Activated CD4-positive, alpha-beta T cell treated with anti-CD3 and anti-CD28 coated beads for 36 hours (primary cell): ENCODE data around the gene MED27. TPM values are rescaled to one million over a fixed set of nuclear protein-coding genes. Genes with fewer than 3 reads are reported as not detected.

ENCODE experiments used
- ATAC-seq: fragments of 200-7000 bp; cut with Tn5 transposase; one replicate; pipeline ENCODE4 v1.10.0; 2021; ENCODE audit warnings: mild to moderate bottlenecking, moderate library complexity
- CTCF ChIA-PET: fragments of 350-600 bp; sonication (Branson Sonifier 250); formaldehyde crosslinking; loops from one replicate; lab custom pipeline; 2021; ENCODE audit warnings: antibody characterized with exemption; lab: Charles Lee
- POLR2A ChIA-PET: fragments of 350-600 bp; sonication (Branson Sonifier 250); formaldehyde crosslinking; loops from one replicate; lab custom pipeline; 2021; ENCODE audit warnings: antibody characterized with exemption, inconsistent platforms; lab: Charles Lee
- DNase-seq: peaks from one replicate; pipeline ENCODE4 v3.0.0-alpha.2; 2020
- H3K27ac Mint-ChIP-seq: one replicate; pipeline ENCODE4 v1.8.0; 2021; ENCODE audit warnings: mixed read lengths
- H3K27me3 Mint-ChIP-seq: one replicate; pipeline ENCODE4 v1.8.0; 2021; ENCODE audit warnings: mixed read lengths
- H3K36me3 Mint-ChIP-seq: one replicate; pipeline ENCODE4 v1.8.0; 2021; ENCODE audit warnings: low read depth, mixed read lengths
- H3K4me1 Mint-ChIP-seq: one replicate; pipeline ENCODE4 v1.8.0; 2021; ENCODE audit warnings: mixed read lengths
- H3K4me3 Mint-ChIP-seq: one replicate; pipeline ENCODE4 v1.8.0; 2021; ENCODE audit warnings: mild to moderate bottlenecking, moderate library complexity, mixed read lengths
- H3K9me3 Mint-ChIP-seq: one replicate; pipeline ENCODE4 v1.8.0; 2021; ENCODE audit warnings: low read depth, mixed read lengths
- intact Hi-C, 2 experiments: fragments of 100-400 bp; cut with DNase I in 1 of 2; cut with micrococcal nuclease in 1 of 2; formaldehyde crosslinking; loops; one replicate each; pipeline versions ENCODE4 v1.14.2 to v1.15.1; 2022 to 2024; cut with DNase I, micrococcal nuclease
- total RNA-seq, 2 experiments: library from RNA; stranded (reverse); gene quantifications; one replicate each; pipeline ENCODE4 v1.2.3, GENCODE V29; 2021

The MED27 gene
- total RNA-seq, 2 experiments from 2014 or later = 29.1 to 32.5 TPM

GRCh38 chr9:132040808-132041207 lies 38.9 kb downstream of the MED27 start:
- Mint-ChIP-seq H3K27me3 (no peaks in the 10 kb centered on the region), H3K27ac (no peak overlapping the region), H3K9me3 (no peaks in the 10 kb centered on the region), H3K36me3 (peaks cover 4% of the 10 kb centered on the region), H3K4me3 (no peak overlapping the region), H3K4me1 (peaks cover 9% of the 10 kb centered on the region)
- ATAC-seq (no peak), DNase-seq (no peak)
- CTCF ChIA-PET = interaction anchor here (0.6 to 1.7 kb wide), 2 partner anchors 147 to 196 kb away, joined by 3 to 4 read pairs; no protein-coding TSS in a partner anchor
- intact Hi-C loops = no loop called here
- POLR2A ChIA-PET = no interaction called here

GRCh38 chr9:132040246-132040645 lies 39.4 kb downstream of the MED27 start:
- no peak overlapping the region for H3K4me3 Mint-ChIP-seq
- ATAC-seq (no peak), DNase-seq (no peak)
- ChIA-PET CTCF (interaction anchor here (0.6 to 1.7 kb wide), 3 partner anchors 21 to 196 kb away, joined by 3 to 4 read pairs (median 4); no protein-coding TSS in a partner anchor), POLR2A (no interaction called here)
- H3K27ac Mint-ChIP-seq = no peak overlapping the region
- no peaks in the 10 kb centered on the region for H3K27me3 Mint-ChIP-seq
- H3K9me3 Mint-ChIP-seq = no peaks in the 10 kb centered on the region
- peaks cover 11% of the 10 kb centered on the region for H3K4me1 Mint-ChIP-seq
- H3K36me3 Mint-ChIP-seq = peaks cover 4% of the 10 kb centered on the region
- intact Hi-C loops = no loop called here

GRCh38 chr9:132039284-132039683 lies 40.4 kb downstream of the MED27 start:
- POLR2A ChIA-PET = no interaction called here
- intact Hi-C loops = no loop called here
- ATAC-seq (no peak), DNase-seq (no peak)
- Mint-ChIP-seq H3K27ac (no peak overlapping the region), H3K27me3 (no peaks in the 10 kb centered on the region), H3K4me3 (no peak overlapping the region), H3K4me1 (peaks cover 18% of the 10 kb centered on the region), H3K9me3 (no peaks in the 10 kb centered on the region), H3K36me3 (peaks cover 4% of the 10 kb centered on the region)
- CTCF ChIA-PET = interaction anchor here (1.0 kb wide), 1 partner anchor 22 kb away, joined by 4 read pairs; no protein-coding TSS in a partner anchor

DNA sequence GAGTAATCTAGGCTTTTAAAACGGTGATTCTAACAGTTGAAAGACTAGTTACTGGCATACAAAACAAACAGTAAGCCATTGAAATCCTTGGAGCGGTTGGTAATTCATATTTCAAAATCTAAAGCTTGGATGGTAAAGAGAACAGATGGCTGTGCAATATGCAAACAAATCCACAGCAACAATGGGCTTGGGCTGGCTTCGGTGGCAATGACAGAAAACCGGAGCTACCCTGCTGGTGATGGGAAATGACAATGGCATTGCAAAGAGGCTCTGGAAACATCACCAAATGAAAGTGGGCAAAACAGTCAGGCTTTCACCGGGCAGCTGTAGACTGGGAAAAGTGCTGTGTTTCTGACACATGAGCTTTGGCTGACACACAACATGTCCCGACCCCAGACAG lies 42.2 kb downstream of the MED27 start:
- CTCF ChIA-PET = no interaction called here
- H3K4me1 Mint-ChIP-seq = peaks cover 29% of the 10 kb centered on the region
- no peak for DNase-seq
- no peaks in the 10 kb centered on the region for H3K9me3 Mint-ChIP-seq
- ATAC-seq = no peak
- intact Hi-C loops = no loop called here
- peaks cover 4% of the 10 kb centered on the region for H3K36me3 Mint-ChIP-seq
- no peaks in the 10 kb centered on the region for H3K27me3 Mint-ChIP-seq
- no peak overlapping the region for H3K4me3 Mint-ChIP-seq
- no peak overlapping the region for H3K27ac Mint-ChIP-seq
- POLR2A ChIA-PET = no interaction called here

DNA sequence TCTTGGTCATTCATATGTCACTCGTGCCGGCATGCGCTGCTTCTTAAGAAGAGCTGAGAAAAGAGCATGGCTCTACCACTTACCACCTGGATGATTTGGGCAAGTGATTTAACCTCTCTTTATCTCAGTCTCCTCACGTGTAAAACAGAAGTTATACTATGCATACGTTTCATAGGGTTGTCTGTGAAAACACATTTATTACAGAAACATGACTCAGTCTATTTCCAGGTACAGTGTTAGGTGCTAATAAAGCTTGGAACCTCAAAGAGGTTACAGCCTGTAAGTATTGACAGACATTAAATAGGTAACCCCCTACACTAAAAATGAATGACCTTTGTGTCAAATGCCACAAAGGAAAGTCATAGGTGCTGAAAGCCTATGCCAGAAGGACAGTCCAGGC lies 43.1 kb downstream of the MED27 start:
- Mint-ChIP-seq H3K9me3 (no peaks in the 10 kb centered on the region), H3K27ac (no peak overlapping the region), H3K36me3 (peaks cover 2% of the 10 kb centered on the region), H3K27me3 (no peaks in the 10 kb centered on the region), H3K4me3 (no peak overlapping the region), H3K4me1 (peaks cover 34% of the 10 kb centered on the region)
- intact Hi-C loops = no loop called here
- CTCF ChIA-PET = no interaction called here
- POLR2A ChIA-PET = interaction anchor here (0.6 kb wide), 1 partner anchor 132 kb away, joined by 3 read pairs; no protein-coding TSS in a partner anchor
- ATAC-seq (no peak), DNase-seq (no peak)

GRCh38 chr9:132035679-132036078 lies 44.0 kb downstream of the MED27 start:
- H3K36me3 Mint-ChIP-seq = peaks cover 2% of the 10 kb centered on the region
- no peaks in the 10 kb centered on the region for H3K27me3 Mint-ChIP-seq
- no peak overlapping the region for H3K4me3 Mint-ChIP-seq
- DNase-seq (no peak), ATAC-seq (no peak)
- CTCF ChIA-PET = no interaction called here
- H3K9me3 Mint-ChIP-seq = no peaks in the 10 kb centered on the region
- POLR2A ChIA-PET = no interaction called here
- H3K4me1 Mint-ChIP-seq = peaks cover 40% of the 10 kb centered on the region
- H3K27ac Mint-ChIP-seq = no peak overlapping the region
- intact Hi-C loops = no loop called here

DNA sequence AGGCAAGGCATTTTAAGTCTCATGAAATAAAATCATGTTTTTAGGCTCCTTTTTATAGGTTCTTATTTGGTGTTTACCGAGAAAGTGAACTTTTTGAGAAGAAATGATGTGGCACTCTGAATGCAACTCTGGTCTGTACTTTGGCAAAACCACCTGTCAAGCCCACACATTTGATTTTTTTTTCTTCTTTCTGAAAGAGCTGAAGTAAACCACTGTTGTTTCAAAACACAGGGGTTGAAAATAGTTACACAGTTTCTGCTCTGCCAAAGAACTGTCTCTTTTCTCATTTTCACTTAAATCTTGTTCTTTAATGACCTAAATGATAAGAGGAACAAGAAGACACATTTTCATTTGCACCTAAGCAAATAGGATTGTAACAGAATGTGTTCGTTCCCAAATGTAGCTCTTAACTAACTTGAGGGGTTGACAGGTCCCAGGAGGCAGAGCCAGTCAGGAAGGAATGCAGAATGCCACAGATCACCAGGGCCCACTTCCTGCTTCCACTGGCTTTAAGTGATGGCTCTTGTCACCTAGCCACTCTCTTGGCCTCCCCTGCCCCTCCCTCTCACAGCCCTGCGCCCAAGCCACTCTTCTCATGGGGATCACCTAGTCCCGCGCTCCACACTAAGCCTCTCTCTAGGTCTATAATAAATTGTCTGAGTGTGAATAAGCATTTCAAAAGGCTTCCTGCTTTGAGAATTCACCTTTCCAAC lies 47.3 kb downstream of the MED27 start:
- H3K27me3 Mint-ChIP-seq = no peaks in the 10 kb centered on the region
- DNase-seq (no peak), ATAC-seq (no peak)
- H3K9me3 Mint-ChIP-seq = no peaks in the 10 kb centered on the region
- H3K4me1 Mint-ChIP-seq = peaks cover 43% of the 10 kb centered on the region
- ChIA-PET CTCF (no interaction called here), POLR2A (no interaction called here)
- intact Hi-C loops = no loop called here
- H3K36me3 Mint-ChIP-seq = no peaks in the 10 kb centered on the region
- no peak overlapping the region for H3K4me3 Mint-ChIP-seq
- no peak overlapping the region for H3K27ac Mint-ChIP-seq

GRCh38 chr9:132031467-132032237 lies 48.0 kb downstream of the MED27 start:
- H3K4me1 Mint-ChIP-seq = peaks cover 39% of the 10 kb centered on the region
- intact Hi-C loops = no loop called here
- ChIA-PET CTCF (no interaction called here), POLR2A (no interaction called here)
- no peaks in the 10 kb centered on the region for H3K36me3 Mint-ChIP-seq
- no peak for ATAC-seq
- H3K27me3 Mint-ChIP-seq = no peaks in the 10 kb centered on the region
- no peaks in the 10 kb centered on the region for H3K9me3 Mint-ChIP-seq
- no peak for DNase-seq
- H3K27ac Mint-ChIP-seq = no peak overlapping the region
- no peak overlapping the region for H3K4me3 Mint-ChIP-seq

DNA sequence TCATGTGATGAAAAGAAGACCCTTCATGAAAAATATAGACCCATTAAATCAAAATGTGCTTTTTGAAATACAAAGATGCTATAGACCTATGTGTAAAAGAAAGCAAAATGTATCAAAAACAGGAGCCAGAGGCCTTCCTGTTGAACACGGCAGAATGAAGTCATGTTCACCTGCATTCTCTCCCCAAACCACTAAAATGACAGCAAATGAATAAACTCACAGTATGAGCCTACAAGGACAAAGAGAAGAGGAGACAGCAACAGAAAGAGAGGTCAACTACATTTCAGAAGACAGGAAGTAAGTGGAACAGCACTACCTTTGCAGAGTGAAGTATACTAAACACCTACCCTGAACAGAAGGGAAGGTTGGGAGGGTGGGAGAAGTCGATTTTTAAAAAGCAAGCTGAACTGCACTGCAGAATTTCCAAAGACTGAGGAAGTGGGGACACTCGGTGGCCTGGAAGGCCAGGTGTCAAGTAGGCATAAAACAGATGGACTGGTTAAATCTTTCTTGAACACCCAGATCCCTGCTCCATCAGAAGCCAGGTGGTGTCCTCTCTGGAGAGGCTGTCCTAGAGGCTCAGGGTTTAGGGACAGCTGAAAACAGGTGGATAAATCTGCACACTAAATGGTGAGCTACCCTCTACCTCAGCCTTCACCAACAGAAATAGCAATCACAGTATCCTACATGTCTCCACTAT lies 48.9 kb downstream of the MED27 start:
- DNase-seq (no peak), ATAC-seq (peak; percentile 55)
- Mint-ChIP-seq H3K4me3 (no peak overlapping the region), H3K27me3 (no peaks in the 10 kb centered on the region), H3K36me3 (no peaks in the 10 kb centered on the region), H3K4me1 (peaks cover 36% of the 10 kb centered on the region), H3K9me3 (no peaks in the 10 kb centered on the region), H3K27ac (no peak overlapping the region)
- intact Hi-C loops = no loop called here
- ChIA-PET CTCF (no interaction called here), POLR2A (no interaction called here)

- CTCF ChIA-PET = interaction anchor here (1.4 kb wide), 1 partner anchor 26 kb away, joined by 5 read pairs; no protein-coding TSS in a partner anchor
- POLR2A ChIA-PET = interaction anchor here (0.6 kb wide), 1 partner anchor 124 kb away, joined by 9 read pairs; no protein-coding TSS in a partner anchor
- ATAC-seq (no peak), DNase-seq (no peak)
- Mint-ChIP-seq H3K9me3 (no peaks in the 10 kb centered on the region), H3K27ac (no peak overlapping the region), H3K4me1 (peaks cover 22% of the 10 kb centered on the region), H3K36me3 (no peaks in the 10 kb centered on the region), H3K4me3 (no peak overlapping the region), H3K27me3 (no peaks in the 10 kb centered on the region)
- intact Hi-C loops = no loop called here
Observed at GRCh38 chr9:132027752-132028663, 51.7 kb downstream of the MED27 start.
